ENCODE measurements around the gene UBL5.

Gene UBL5

GRCh38 chr19:9823816-9824215 lies 3.9 kb upstream of the UBL5 start:
- no peak for DNase-seq
- no peak for TF ChIP-seq CTCF (IDR thresholded peaks at IDR 0.05; ENCODE audit: low read depth, low read length)
- Histone ChIP-seq H3K4me3 (ENCODE audit: low read depth, low read length) (no peak overlapping the region), H3K27ac (no peak overlapping the region), H3K27me3 (ENCODE audit: insufficient read depth, low read depth, severe bottlenecking) (no peaks in the 10 kb centered on the region), H3K36me3 (peaks cover 9% of the 10 kb centered on the region; the same call in 1 of the 2 replicates), H3K9me3 (ENCODE audit: severe bottlenecking) (no peaks in the 10 kb centered on the region)

- Histone ChIP-seq H3K9me3 (ENCODE audit: severe bottlenecking) (no peaks in the 10 kb centered on the region), H3K27me3 (ENCODE audit: insufficient read depth, low read depth, severe bottlenecking) (no peaks in the 10 kb centered on the region), H3K36me3 (peaks cover 26% of the 10 kb centered on the region), H3K4me3 (ENCODE audit: low read depth, low read length) (peak overlapping the region; percentile 86), H3K27ac (no peak overlapping the region)
- TF ChIP-seq CTCF (IDR thresholded peaks at IDR 0.05; ENCODE audit: low read depth, low read length), result no peak
- no peak for DNase-seq
Observed at GRCh38 chr19:9828551-9829063, 889 bp downstream of the UBL5 start.

DNA sequence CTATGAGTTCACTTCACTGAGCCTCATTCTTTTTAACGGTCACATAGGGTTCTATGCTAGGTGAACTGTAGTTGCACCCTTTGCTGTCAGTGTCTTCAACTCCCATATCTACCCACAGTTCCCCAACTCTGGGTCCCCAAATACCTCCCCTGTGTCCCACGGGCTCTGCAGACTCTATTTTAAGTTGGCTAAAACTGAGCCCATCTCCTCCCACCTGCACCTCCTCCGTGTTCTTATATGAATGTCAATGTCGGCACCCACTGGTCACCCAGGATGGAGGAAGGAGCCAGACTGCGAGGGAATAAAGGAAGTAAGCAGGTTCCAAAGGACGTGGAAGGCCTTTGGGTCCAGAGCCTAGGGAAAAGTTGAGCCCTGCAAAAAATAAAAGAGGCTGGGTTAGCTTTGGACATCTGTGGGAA lies 6.6 kb downstream of the UBL5 start:
- Histone ChIP-seq H3K9me3 (ENCODE audit: severe bottlenecking) (no peaks in the 10 kb centered on the region), H3K27ac (peak overlapping the region; percentile 79), H3K4me3 (ENCODE audit: low read depth, low read length) (peak overlapping the region; percentile 55), H3K27me3 (ENCODE audit: insufficient read depth, low read depth, severe bottlenecking) (no peaks in the 10 kb centered on the region), H3K36me3 (peaks cover 32% of the 10 kb centered on the region)
- no peak for TF ChIP-seq CTCF (IDR thresholded peaks at IDR 0.05; ENCODE audit: low read depth, low read length)
- DNase-seq, result no peak

DNA sequence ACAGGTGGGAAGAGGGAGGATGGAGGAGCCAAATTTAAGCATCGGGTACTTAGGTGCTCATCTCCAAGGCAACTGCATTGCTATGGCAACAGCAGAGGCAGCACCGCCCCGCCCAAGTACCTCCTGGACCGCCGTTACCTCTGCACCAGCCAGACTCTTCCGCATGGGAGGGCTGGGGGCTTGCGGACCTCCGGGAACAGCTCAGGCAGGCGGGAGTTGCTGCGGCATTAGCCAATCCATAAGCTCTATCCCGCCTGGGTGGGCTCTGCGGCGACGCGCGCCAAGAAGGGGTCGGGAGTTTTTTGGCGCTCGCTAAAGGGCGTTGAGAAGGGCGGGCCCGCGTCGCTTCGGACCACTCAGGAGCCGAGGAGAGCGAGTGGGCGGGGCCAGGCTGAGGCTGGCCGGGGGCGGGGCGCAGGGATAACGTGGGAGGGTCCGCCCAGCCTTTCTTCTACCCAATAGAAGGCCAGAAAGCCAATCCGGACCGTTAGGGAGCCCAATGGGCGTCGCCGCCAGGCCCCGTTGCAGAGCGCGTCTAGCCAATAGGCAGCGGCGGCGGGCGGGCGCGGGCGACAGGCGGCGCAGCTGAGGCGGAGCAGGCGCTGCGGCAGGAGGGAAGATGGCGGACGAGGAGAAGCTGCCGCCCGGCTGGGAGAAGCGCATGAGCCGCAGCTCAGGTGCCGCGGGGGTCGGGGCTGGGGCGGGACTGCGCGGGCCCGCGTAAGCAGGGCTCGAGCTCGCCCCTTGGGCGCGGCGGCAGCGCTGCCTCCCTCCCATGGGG lies 7.2 kb downstream of the UBL5 start, which contains the start of gene PIN1:
Gene PIN1 (plus strand): TSS at position 593 of the 781 bp plus-strand sequence. CDS start 27 bp downstream, at position 620.
- Histone ChIP-seq H3K9me3 (ENCODE audit: severe bottlenecking) (no peaks in the 10 kb centered on the region), H3K27ac (peak within 1 kb of the TSS; percentile 86), H3K4me3 (ENCODE audit: low read depth, low read length) (peak within 1 kb of the TSS; percentile 92), H3K27me3 (ENCODE audit: insufficient read depth, low read depth, severe bottlenecking) (no peaks in the 10 kb centered on the region), H3K36me3 (peaks cover 32% of the 10 kb centered on the region)
- peak; percentile 99 for DNase-seq
- peak; percentile 49 for TF ChIP-seq CTCF (IDR thresholded peaks at IDR 0.05; ENCODE audit: low read depth, low read length)

DNA sequence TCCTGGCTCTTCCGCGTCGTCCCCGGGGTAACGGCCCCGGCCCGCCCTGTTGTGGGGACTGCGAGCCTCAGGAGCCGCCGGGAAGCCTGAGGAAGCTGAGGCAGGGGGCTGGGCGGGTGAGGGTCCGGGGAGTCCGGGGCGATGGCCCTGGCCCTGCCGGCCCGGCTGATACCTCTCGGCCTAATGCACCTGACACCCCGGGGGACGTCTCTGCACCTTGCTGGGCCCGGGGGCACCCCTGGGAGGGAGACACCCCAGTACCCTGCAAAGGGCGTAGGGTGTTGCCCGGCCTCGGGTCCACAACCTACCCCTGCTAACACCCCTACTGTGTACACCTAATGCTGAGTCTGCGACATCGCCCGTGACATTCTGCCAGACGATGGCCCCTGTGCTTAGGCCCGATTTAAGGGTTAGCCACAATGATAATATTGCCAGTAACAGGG lies 7.8 kb downstream of the UBL5 start:
- H3K27ac ChIP-seq, result peak overlapping the region; percentile 86
- no peaks in the 10 kb centered on the region for H3K9me3 ChIP-seq (ENCODE audit: severe bottlenecking)
- H3K27me3 ChIP-seq (ENCODE audit: insufficient read depth, low read depth, severe bottlenecking), result no peaks in the 10 kb centered on the region
- peaks cover 32% of the 10 kb centered on the region for H3K36me3 ChIP-seq
- peak overlapping the region; percentile 92 for H3K4me3 ChIP-seq (ENCODE audit: low read depth, low read length)
- no peak for TF ChIP-seq CTCF (IDR thresholded peaks at IDR 0.05; ENCODE audit: low read depth, low read length)
- no peak for DNase-seq

All from WERI-Rb-1 (cell line).